Fibroblast of villous mesenchyme (primary cell): ENCODE measurements around the gene PRELID1. TPM values are rescaled to one million over a fixed set of nuclear protein-coding genes. Genes with fewer than 3 reads are reported as not detected.

Experiments used
- DNase-seq: peaks from one replicate; pipeline ENCODE4 v3.0.0-alpha.2; 2010; ENCODE audit warnings: low read depth
- H3K4me3 ChIP-seq: 2 replicates; pipeline ENCODE4 v1.5.1; 2011; ENCODE audit warnings: low read depth, mild to moderate bottlenecking, low read length
- total RNA-seq: library from RNA; depleted of rRNA; stranded (reverse); fragments of >200 nt; gene quantifications from 2 replicates; pipeline ENCODE4 v1.2.3, GENCODE V29; 2012
- TF ChIP-seq, protein P1 (sequence below): IDR thresholded peaks from 2 replicates; pipeline ENCODE4 v1.5.1; 2012; ENCODE audit warnings: low read depth, mild to moderate bottlenecking, low read length; ENCODE audit not compliant: insufficient read depth

The PRELID1 gene
- total RNA-seq, 1 donor, result 122 TPM

- TF ChIP-seq, protein P1, sequence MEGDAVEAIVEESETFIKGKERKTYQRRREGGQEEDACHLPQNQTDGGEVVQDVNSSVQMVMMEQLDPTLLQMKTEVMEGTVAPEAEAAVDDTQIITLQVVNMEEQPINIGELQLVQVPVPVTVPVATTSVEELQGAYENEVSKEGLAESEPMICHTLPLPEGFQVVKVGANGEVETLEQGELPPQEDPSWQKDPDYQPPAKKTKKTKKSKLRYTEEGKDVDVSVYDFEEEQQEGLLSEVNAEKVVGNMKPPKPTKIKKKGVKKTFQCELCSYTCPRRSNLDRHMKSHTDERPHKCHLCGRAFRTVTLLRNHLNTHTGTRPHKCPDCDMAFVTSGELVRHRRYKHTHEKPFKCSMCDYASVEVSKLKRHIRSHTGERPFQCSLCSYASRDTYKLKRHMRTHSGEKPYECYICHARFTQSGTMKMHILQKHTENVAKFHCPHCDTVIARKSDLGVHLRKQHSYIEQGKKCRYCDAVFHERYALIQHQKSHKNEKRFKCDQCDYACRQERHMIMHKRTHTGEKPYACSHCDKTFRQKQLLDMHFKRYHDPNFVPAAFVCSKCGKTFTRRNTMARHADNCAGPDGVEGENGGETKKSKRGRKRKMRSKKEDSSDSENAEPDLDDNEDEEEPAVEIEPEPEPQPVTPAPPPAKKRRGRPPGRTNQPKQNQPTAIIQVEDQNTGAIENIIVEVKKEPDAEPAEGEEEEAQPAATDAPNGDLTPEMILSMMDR, result no peak
- DNase-seq, result no peak
- H3K4me3 ChIP-seq, result no peak overlapping the region
Observed at GRCh38 chr5:177354256-177354655, 50.7 kb downstream of the PRELID1 start.

GRCh38 chr5:177354711-177355110 is 51.1 kb downstream of the PRELID1 start:
- no peak overlapping the region for H3K4me3 ChIP-seq
- no peak for DNase-seq
- TF ChIP-seq, protein P1, result no peak

GRCh38 chr5:177355162-177355867 is 51.7 kb downstream of the PRELID1 start:
- TF ChIP-seq, protein P1, result no peak
- DNase-seq, result no peak
- no peak overlapping the region for H3K4me3 ChIP-seq

DNA sequence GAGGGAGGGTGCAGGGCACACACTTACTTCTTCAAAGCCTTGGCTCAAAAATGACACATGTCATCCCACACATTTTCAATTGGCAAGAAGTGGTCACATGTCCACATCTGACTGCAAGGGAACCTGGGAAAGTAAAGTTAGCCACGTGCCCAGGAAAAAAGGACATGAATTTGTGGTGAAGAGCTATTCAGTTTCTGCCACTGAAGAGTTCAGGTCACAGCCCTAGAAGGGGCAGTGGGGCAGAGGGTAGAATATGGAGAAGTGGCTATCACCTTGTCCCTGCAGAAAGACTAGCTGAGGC is 52.2 kb downstream of the PRELID1 start:
- TF ChIP-seq, protein P1, result no peak
- DNase-seq, result no peak
- H3K4me3 ChIP-seq, result no peak overlapping the region

Other genes with a start within 250 kb of the PRELID1 start
- gene FGFR4, start 216.9 kb upstream of the PRELID1 start, total RNA-seq, result 0.64 and 1.3 TPM in 2 replicates
- gene NSD1, start 170.0 kb upstream of the PRELID1 start, total RNA-seq, result 59.3 and 70.0 TPM in 2 replicates
- gene RAB24, start 80 bp upstream of the PRELID1 start, total RNA-seq, result 14.2 and 18.0 TPM in 2 replicates
- 7.7 and 9.1 TPM in 2 replicates for gene MXD3, start 8.1 kb downstream of the PRELID1 start, total RNA-seq
- gene LMAN2, start 47.9 kb downstream of the PRELID1 start, total RNA-seq, result 284 and 355 TPM in 2 replicates
- gene RGS14, start 54.1 kb downstream of the PRELID1 start, total RNA-seq, result 3.5 TPM in 2 replicates
- not detected in 2 replicates for gene SLC34A1, start 80.6 kb downstream of the PRELID1 start, total RNA-seq
- not detected in 2 replicates for gene PFN3, start 96.9 kb downstream of the PRELID1 start, total RNA-seq
- gene F12, start 105.8 kb downstream of the PRELID1 start, total RNA-seq, result 0.43 and 0.64 TPM in 2 replicates
- gene GRK6, start 122.9 kb downstream of the PRELID1 start, total RNA-seq, result 24.2 and 26.4 TPM in 2 replicates
- 4.5 and 4.7 TPM in 2 replicates for gene PRR7, start 143.0 kb downstream of the PRELID1 start, total RNA-seq
- gene DBN1, start 169.8 kb downstream of the PRELID1 start, total RNA-seq, result 201 and 214 TPM in 2 replicates
- 283 and 383 TPM in 2 replicates for gene PDLIM7, start 193.8 kb downstream of the PRELID1 start, total RNA-seq
- gene DOK3, start 206.0 kb downstream of the PRELID1 start, total RNA-seq, result 2.6 TPM in 2 replicates
- gene DDX41, start 213.2 kb downstream of the PRELID1 start, total RNA-seq, result 56.0 and 56.1 TPM in 2 replicates